Measurements from ENCODE around the gene CNOT2.

Gene CNOT2

GRCh38 chr12:70306676-70307075, 63.4 kb downstream of the CNOT2 start:
- DNase-seq, result no peak

- no peak for DNase-seq
These were observed 64.6 kb downstream of the CNOT2 start for GRCh38 chr12:70307868-70308267.

- no peak for DNase-seq
These were observed 66.1 kb downstream of the CNOT2 start for GRCh38 chr12:70309348-70309747.

GRCh38 chr12:70314145-70314544, 70.9 kb downstream of the CNOT2 start:
- no peak for DNase-seq

GRCh38 chr12:70317781-70318180, 74.5 kb downstream of the CNOT2 start:
- DNase-seq, result no peak

GRCh38 chr12:70319605-70320004, 76.4 kb downstream of the CNOT2 start:
- DNase-seq, result no peak

GRCh38 chr12:70321191-70321590, 78.0 kb downstream of the CNOT2 start:
- no peak for DNase-seq

GRCh38 chr12:70327541-70327940, 84.3 kb downstream of the CNOT2 start:
- no peak for DNase-seq

- peak in 1 of 3 experiments; percentile 70 for DNase-seq
These were observed 86.5 kb downstream of the CNOT2 start for GRCh38 chr12:70329728-70330127.

- peak in 1 of 3 experiments; percentile 3 for DNase-seq
These were observed 86.9 kb downstream of the CNOT2 start for GRCh38 chr12:70330158-70330557.

GRCh38 chr12:70332236-70332635, 89.0 kb downstream of the CNOT2 start:
- no peak for DNase-seq

GRCh38 chr12:70334742-70335141, 91.5 kb downstream of the CNOT2 start:
- no peak for DNase-seq

- DNase-seq, result no peak
These were observed 95.3 kb downstream of the CNOT2 start for GRCh38 chr12:70338531-70338930.

- DNase-seq, result peak in 1 of 3 experiments; percentile 23
These were observed 107.8 kb downstream of the CNOT2 start for GRCh38 chr12:70351076-70351475.

GRCh38 chr12:70353780-70354660, 110.8 kb downstream of the CNOT2 start:
- DNase-seq, result no peak

GRCh38 chr12:70354787-70355186, 111.6 kb downstream of the CNOT2 start:
- DNase-seq, result no peak

- no peak for DNase-seq
These were observed 112.7 kb downstream of the CNOT2 start for GRCh38 chr12:70355972-70356371.

- no peak for DNase-seq
These were observed 116.4 kb downstream of the CNOT2 start for GRCh38 chr12:70359458-70360197.

GRCh38 chr12:70360218-70360617, 117.0 kb downstream of the CNOT2 start:
- DNase-seq, result no peak

- peak in 1 of 3 experiments; percentile 42 for DNase-seq
These were observed 121.6 kb downstream of the CNOT2 start for GRCh38 chr12:70364695-70365397.

GRCh38 chr12:70365398-70365647, 122.1 kb downstream of the CNOT2 start:
- no peak for DNase-seq

- DNase-seq, result peak; percentile 83 to 93 (median 89)
These were observed 122.7 kb downstream of the CNOT2 start, which contains the start of gene KCNMB4 for GRCh38 chr12:70365648-70366518. Gene KCNMB4, plus strand, starts transcription at chr12:70366290. Its CDS starts 445 bp downstream, at chr12:70366735.

Measured in NCI-H1417 (cell line).